Hepatocyte (in vitro differentiated cells): Measurements from ENCODE around the gene C5orf15. TPM values are rescaled to one million over a fixed set of nuclear protein-coding genes. Genes with fewer than 3 reads are reported as not detected.

Source experiments
- DNase-seq: peaks from one replicate; pipeline ENCODE4 v3.0.0-alpha.2; 2016; ENCODE audit warnings: low spot score
- H2AFZ ChIP-seq: fragments of 200-600 bp; sonication (generic); 2 replicates; pipeline ENCODE4 v1.6.0; 2016; ENCODE audit warnings: antibody characterized with exemption, mild to moderate bottlenecking
- H3K27ac ChIP-seq: fragments of 200-600 bp; sonication (generic); 2 replicates; pipeline ENCODE4 v1.5.1; 2016; ENCODE audit warnings: mild to moderate bottlenecking
- H3K27me3 ChIP-seq: fragments of 200-600 bp; sonication (generic); 2 replicates; pipeline ENCODE4 v1.6.1; 2016
- H3K36me3 ChIP-seq: fragments of 200-600 bp; sonication (generic); replicated peaks from 2 replicates; pipeline ENCODE4 v1.5.1; 2016; ENCODE audit warnings: low read depth; ENCODE audit not compliant: insufficient read depth
- H3K4me1 ChIP-seq: fragments of 200-600 bp; sonication (generic); 2 replicates; pipeline ENCODE4 v1.5.1; 2016; ENCODE audit warnings: mild to moderate bottlenecking, moderate library complexity; ENCODE audit not compliant: insufficient read depth
- H3K4me2 ChIP-seq: fragments of 200-600 bp; sonication (generic); 2 replicates; pipeline ENCODE4 v1.6.0; 2016
- H3K4me3 ChIP-seq: fragments of 200-600 bp; sonication (generic); 2 replicates; pipeline ENCODE4 v1.5.1; 2016; ENCODE audit warnings: mild to moderate bottlenecking
- H3K79me2 ChIP-seq: fragments of 200-600 bp; sonication (generic); 2 replicates; pipeline ENCODE4 v1.6.0; 2017; ENCODE audit warnings: mild to moderate bottlenecking
- H3K9me2 ChIP-seq: fragments of 200-600 bp; sonication (generic); replicated peaks from 2 replicates; pipeline ENCODE4 v1.6.0; 2017; ENCODE audit warnings: mild to moderate bottlenecking; ENCODE audit not compliant: insufficient read depth
- H3K9me3 ChIP-seq: fragments of 200-600 bp; sonication (generic); 2 replicates; pipeline ENCODE4 v1.5.1; 2016; ENCODE audit warnings: low read depth, mild to moderate bottlenecking
- H4K20me1 ChIP-seq: fragments of 200-600 bp; sonication (generic); 2 replicates; pipeline ENCODE4 v1.6.0; 2016; ENCODE audit warnings: mild to moderate bottlenecking; ENCODE audit not compliant: insufficient read depth, poor library complexity, severe bottlenecking
- CTCF ChIP-seq: fragments of 200-600 bp; sonication (generic); IDR thresholded peaks from 2 replicates; pipeline ENCODE4 v1.5.1; 2016; ENCODE audit warnings: antibody characterized with exemption, mild to moderate bottlenecking; ENCODE audit not compliant: poor library complexity
- EZH2 ChIP-seq: fragments of 200-600 bp; sonication (generic); IDR thresholded peaks from 2 replicates; pipeline ENCODE4 v1.6.1; 2016; ENCODE audit warnings: antibody characterized with exemption, mild to moderate bottlenecking, borderline replicate concordance
- EZH2phosphoT487 ChIP-seq: fragments of 200-600 bp; sonication (generic); IDR thresholded peaks from one replicate; pipeline ENCODE4 v1.6.1; 2018; ENCODE audit warnings: antibody characterized with exemption, mild to moderate bottlenecking, low read depth, moderate library complexity; ENCODE audit not compliant: unreplicated experiment, severe bottlenecking
- WGBS: methylation state at CpG from one replicate; pipeline ENCODE4 v1.1.6; 2016; ENCODE audit warnings: low lambda C conversion rate; ENCODE audit errors: missing lambda C conversion rate; 5-methylcytosine and 5-hydroxymethylcytosine counted together
- polyA plus RNA-seq: library from polyadenylated mRNA; unstranded; fragments of >200 nt; fragmentation: Nextera tagmentation; extraction: Ambion mirVana; gene quantifications from 2 replicates; pipeline ENCODE4 v1.2.1, GENCODE V29; 2016
- total RNA-seq: library from RNA; depleted of rRNA; stranded (reverse); fragments of >200 nt; gene quantifications from 2 replicates; pipeline ENCODE4 v1.2.3, GENCODE V29; 2014

Gene C5orf15
- total and polyA plus RNA-seq, 2 experiments from 2014 or later, result 76.6 to 124 TPM

GRCh38 chr5:133962801-133963476 lies 5.5 kb downstream of the C5orf15 start:
- Histone ChIP-seq H3K27me3 (no peaks in the 10 kb centered on the region), H3K36me3 (no peaks in the 10 kb centered on the region), H3K4me1 (peaks cover 9% of the 10 kb centered on the region), H3K4me3 (no peak overlapping the region), H3K9me2 (no peaks in the 10 kb centered on the region), H3K79me2 (peaks cover 77% of the 10 kb centered on the region), H3K27ac (no peak overlapping the region), H4K20me1 (peaks cover 4% of the 10 kb centered on the region), H2AFZ (no peak overlapping the region), H3K9me3 (no peaks in the 10 kb centered on the region), H3K4me2 (no peak overlapping the region)
- no peak for DNase-seq
- TF ChIP-seq CTCF, result no peak
- 84% methylated on average over 2 of the region's 2 CpGs for WGBS

GRCh38 chr5:133962131-133962530 lies 6.3 kb downstream of the C5orf15 start:
- Histone ChIP-seq H3K79me2 (peaks cover 74% of the 10 kb centered on the region), H3K4me2 (no peak overlapping the region), H3K4me3 (no peak overlapping the region), H2AFZ (no peak overlapping the region), H3K27me3 (no peaks in the 10 kb centered on the region), H3K27ac (no peak overlapping the region), H3K9me2 (no peaks in the 10 kb centered on the region), H3K36me3 (no peaks in the 10 kb centered on the region), H4K20me1 (peaks cover 4% of the 10 kb centered on the region), H3K9me3 (no peaks in the 10 kb centered on the region), H3K4me1 (peaks cover 5% of the 10 kb centered on the region)
- TF ChIP-seq EZH2 (no peak), CTCF (no peak)
- 74% methylated on average over 2 of the region's 2 CpGs for WGBS
- no peak for DNase-seq

GRCh38 chr5:133959643-133960042 lies 8.8 kb downstream of the C5orf15 start:
- Histone ChIP-seq H3K79me2 (peaks cover 49% of the 10 kb centered on the region), H3K27me3 (no peaks in the 10 kb centered on the region), H3K4me1 (no peaks in the 10 kb centered on the region), H3K9me3 (no peaks in the 10 kb centered on the region), H4K20me1 (peaks cover 4% of the 10 kb centered on the region), H3K9me2 (no peaks in the 10 kb centered on the region), H3K36me3 (no peaks in the 10 kb centered on the region), H3K27ac (no peak overlapping the region), H3K4me2 (no peak overlapping the region), H2AFZ (no peak overlapping the region), H3K4me3 (no peak overlapping the region)
- WGBS, result 94% methylated on average over 11 of the region's 11 CpGs
- no peak for TF ChIP-seq CTCF
- no peak for TF ChIP-seq EZH2
- TF ChIP-seq EZH2phosphoT487, result no peak
- DNase-seq, result no peak

- no peak overlapping the region for H3K27ac ChIP-seq
Observed at GRCh38 chr5:133957591-133957990, 10.8 kb downstream of the C5orf15 start.

More at GRCh38 chr5:133957591-133957990, 10.8 kb downstream of the C5orf15 start:
- 74% methylated on average over 1 of the region's 1 CpG for WGBS
- no peaks in the 10 kb centered on the region for H3K9me2 ChIP-seq
- no peak overlapping the region for H3K4me2 ChIP-seq
- no peaks in the 10 kb centered on the region for H3K27me3 ChIP-seq
- H3K4me3 ChIP-seq, result no peak overlapping the region
- H2AFZ ChIP-seq, result no peak overlapping the region
- TF ChIP-seq EZH2 (no peak), CTCF (no peak), EZH2phosphoT487 (no peak)
- H3K79me2 ChIP-seq, result peaks cover 29% of the 10 kb centered on the region
- no peaks in the 10 kb centered on the region for H3K36me3 ChIP-seq
- DNase-seq, result no peak
- H3K9me3 ChIP-seq, result no peaks in the 10 kb centered on the region
- no peaks in the 10 kb centered on the region for H3K4me1 ChIP-seq
- no peaks in the 10 kb centered on the region for H4K20me1 ChIP-seq
